Ishikawa (cell line): ENCODE data around the gene SMAD1.

Experiments
- CEBPB ChIP-seq: IDR thresholded peaks from 2 replicates; pipeline ENCODE4 v1.6.1; 2012
- CREB1 ChIP-seq: IDR thresholded peaks from 2 replicates; pipeline ENCODE4 v1.6.1; 2012; ENCODE audit warnings: low read depth
- EGR1 ChIP-seq: IDR thresholded peaks from 2 replicates; pipeline ENCODE4 v1.6.1; 2012
- EP300 ChIP-seq: IDR thresholded peaks from 2 replicates; pipeline ENCODE4 v1.6.1; 2012; ENCODE audit warnings: borderline replicate concordance
- FOXM1 ChIP-seq: IDR thresholded peaks from 2 replicates; pipeline ENCODE4 v1.6.1; 2012; ENCODE audit warnings: low read depth, borderline replicate concordance
- NFIC ChIP-seq: IDR thresholded peaks from 2 replicates; pipeline ENCODE4 v1.6.1; 2012
- RAD21 ChIP-seq: IDR thresholded peaks from 2 replicates; pipeline ENCODE4 v1.6.1; 2012; ENCODE audit warnings: low read depth
- TAF1 ChIP-seq: IDR thresholded peaks from 2 replicates; pipeline ENCODE4 v1.6.1; 2012; ENCODE audit warnings: low read depth, mild to moderate bottlenecking
- TCF12 ChIP-seq: IDR thresholded peaks from 2 replicates; pipeline ENCODE4 v1.6.1; 2012; ENCODE audit warnings: low read depth
- TEAD4 ChIP-seq: IDR thresholded peaks from 2 replicates; pipeline ENCODE4 v1.6.1; 2012
- YY1 ChIP-seq: IDR thresholded peaks from 2 replicates; pipeline ENCODE4 v1.6.1; 2012; ENCODE audit warnings: low read depth
- ZBTB7A ChIP-seq: IDR thresholded peaks from 2 replicates; pipeline ENCODE4 v1.6.1; 2012; ENCODE audit warnings: low read depth
- TF ChIP-seq, protein P1 (sequence below): IDR thresholded peaks from 2 replicates; pipeline ENCODE4 v1.6.1; 2012; ENCODE audit warnings: low read depth, mild to moderate bottlenecking
- TF ChIP-seq, protein P2 (sequence below): IDR thresholded peaks from 2 replicates; pipeline ENCODE4 v1.6.1; 2012
- TF ChIP-seq, protein P3 (sequence below): IDR thresholded peaks from 2 replicates; pipeline ENCODE4 v1.6.1; 2012

The SMAD1 gene

DNA sequence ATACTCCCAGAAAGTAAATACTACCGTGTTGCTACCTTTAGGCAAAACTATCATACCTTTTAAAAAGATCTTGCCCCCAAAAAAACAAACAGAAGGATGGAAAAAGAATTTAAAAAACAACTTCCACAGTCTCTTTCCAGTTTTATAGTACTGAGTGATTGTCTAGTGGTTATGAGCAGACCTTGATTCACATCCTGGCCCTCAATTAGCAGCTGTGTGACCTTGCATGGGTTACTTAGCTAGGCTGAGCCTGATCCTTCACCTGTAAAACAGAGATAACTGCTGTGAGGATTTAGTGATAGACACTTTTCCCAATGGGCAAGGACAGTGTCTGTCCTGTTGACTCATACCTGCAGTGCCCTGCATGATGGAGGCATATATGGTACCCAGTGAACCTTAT, 49.0 kb downstream of the SMAD1 start:
- TF ChIP-seq TEAD4 (no peak), EP300 (no peak), EGR1 (no peak), TAF1 (no peak), ZBTB7A (no peak), CEBPB (no peak), TCF12 (no peak), CREB1 (no peak), NFIC (no peak), YY1 (no peak), FOXM1 (no peak)
- TF ChIP-seq, protein P1, sequence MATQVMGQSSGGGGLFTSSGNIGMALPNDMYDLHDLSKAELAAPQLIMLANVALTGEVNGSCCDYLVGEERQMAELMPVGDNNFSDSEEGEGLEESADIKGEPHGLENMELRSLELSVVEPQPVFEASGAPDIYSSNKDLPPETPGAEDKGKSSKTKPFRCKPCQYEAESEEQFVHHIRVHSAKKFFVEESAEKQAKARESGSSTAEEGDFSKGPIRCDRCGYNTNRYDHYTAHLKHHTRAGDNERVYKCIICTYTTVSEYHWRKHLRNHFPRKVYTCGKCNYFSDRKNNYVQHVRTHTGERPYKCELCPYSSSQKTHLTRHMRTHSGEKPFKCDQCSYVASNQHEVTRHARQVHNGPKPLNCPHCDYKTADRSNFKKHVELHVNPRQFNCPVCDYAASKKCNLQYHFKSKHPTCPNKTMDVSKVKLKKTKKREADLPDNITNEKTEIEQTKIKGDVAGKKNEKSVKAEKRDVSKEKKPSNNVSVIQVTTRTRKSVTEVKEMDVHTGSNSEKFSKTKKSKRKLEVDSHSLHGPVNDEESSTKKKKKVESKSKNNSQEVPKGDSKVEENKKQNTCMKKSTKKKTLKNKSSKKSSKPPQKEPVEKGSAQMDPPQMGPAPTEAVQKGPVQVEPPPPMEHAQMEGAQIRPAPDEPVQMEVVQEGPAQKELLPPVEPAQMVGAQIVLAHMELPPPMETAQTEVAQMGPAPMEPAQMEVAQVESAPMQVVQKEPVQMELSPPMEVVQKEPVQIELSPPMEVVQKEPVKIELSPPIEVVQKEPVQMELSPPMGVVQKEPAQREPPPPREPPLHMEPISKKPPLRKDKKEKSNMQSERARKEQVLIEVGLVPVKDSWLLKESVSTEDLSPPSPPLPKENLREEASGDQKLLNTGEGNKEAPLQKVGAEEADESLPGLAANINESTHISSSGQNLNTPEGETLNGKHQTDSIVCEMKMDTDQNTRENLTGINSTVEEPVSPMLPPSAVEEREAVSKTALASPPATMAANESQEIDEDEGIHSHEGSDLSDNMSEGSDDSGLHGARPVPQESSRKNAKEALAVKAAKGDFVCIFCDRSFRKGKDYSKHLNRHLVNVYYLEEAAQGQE = no peak

DNA sequence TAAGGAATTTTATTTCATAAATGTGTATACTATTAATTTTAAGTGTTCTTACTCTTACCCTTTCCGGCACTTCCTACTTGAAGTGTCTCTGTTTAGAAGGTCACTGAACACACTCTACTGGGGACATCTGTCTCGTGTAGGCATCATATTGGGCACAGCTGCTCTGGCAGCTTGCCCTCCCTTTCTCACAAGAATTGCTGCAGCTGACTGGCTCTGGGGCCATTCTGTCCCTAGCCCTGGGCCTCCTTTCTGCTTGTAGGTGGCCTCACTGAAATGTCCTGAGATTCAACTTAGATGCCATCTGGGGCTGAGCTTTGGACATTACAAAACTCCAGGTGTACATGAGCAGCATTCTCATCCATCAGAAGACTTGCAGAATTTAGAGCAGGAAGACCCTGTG, 49.6 kb downstream of the SMAD1 start:
- TF ChIP-seq FOXM1 = no peak
- TF ChIP-seq EP300 = no peak
- no peak for TF ChIP-seq NFIC
- no peak for TF ChIP-seq TCF12
- TF ChIP-seq, protein P2, sequence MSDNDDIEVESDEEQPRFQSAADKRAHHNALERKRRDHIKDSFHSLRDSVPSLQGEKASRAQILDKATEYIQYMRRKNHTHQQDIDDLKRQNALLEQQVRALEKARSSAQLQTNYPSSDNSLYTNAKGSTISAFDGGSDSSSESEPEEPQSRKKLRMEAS = no peak
- TF ChIP-seq TAF1 = no peak
- no peak for TF ChIP-seq TEAD4
- no peak for TF ChIP-seq CEBPB
- TF ChIP-seq CREB1 = no peak
- no peak for TF ChIP-seq YY1
- TF ChIP-seq ZBTB7A = no peak

DNA sequence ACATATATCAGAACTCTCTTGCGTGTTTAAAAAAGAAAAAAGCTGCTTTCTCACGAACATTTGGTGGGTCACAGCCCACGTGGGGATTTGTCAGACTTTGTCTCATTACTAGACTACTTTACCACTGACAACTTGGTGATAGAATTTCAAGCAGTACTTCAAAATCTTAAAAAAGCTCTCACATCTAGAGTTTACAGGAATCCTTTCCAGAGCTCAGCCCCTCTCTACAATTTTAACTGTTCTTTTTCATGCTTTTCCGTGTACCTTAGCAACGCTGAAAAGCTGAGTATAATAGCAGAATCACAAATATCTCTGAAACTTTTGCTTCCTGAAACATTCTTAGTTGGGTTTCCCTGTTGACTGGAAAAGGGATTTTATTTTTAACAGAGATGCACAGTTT, 50.2 kb downstream of the SMAD1 start:
- TF ChIP-seq NFIC = no peak
- no peak for TF ChIP-seq CEBPB

DNA sequence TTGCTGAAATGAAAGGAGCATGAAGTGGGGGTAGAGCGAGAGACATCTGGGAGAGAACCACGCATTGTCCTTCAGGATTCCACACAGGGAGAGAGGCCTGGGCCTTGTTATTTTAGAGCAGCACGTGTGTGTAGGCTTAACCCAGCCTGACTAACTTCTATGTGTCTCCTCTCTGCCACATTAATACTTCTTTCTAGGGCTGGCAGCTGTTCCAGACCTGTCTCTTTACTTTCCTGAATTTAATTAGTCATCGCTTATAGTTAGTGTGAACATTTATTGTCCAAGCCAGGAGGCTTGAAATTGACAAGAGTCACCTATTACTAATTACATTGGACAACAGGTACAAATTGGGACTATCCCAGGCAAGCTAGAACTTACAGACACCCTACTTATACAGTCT, 51.3 kb downstream of the SMAD1 start:
- TF ChIP-seq YY1 (no peak), CEBPB (no peak), TEAD4 (no peak), CREB1 (no peak), FOXM1 (no peak), RAD21 (no peak), TCF12 (no peak), ZBTB7A (no peak), EP300 (no peak)
- TF ChIP-seq, protein P2 = no peak
- TF ChIP-seq, protein P1 = no peak

DNA sequence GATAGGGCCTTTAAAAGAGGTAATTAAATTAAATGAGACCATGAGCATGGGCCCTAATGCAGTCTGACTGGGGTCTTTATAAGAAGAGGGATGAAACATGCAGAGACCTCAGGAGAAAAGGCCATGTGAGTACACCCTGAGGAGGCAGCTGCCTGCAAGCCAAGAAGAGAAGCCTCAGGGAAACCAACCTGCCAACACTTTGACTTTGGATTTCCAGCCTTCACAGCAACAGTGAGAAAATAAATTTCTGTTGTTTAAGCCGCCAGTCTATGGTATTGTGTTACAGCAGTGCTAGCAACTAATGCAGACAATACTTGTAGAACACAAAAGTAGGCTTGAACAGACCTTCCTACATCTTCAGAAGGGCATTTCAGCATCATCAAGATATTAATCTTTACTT, 52.3 kb downstream of the SMAD1 start:
- TF ChIP-seq NFIC = no peak
- TF ChIP-seq, protein P2 = no peak
- TF ChIP-seq CREB1 = no peak
- TF ChIP-seq TEAD4 = no peak
- TF ChIP-seq EP300 = no peak
- TF ChIP-seq ZBTB7A = no peak
- TF ChIP-seq, protein P3, sequence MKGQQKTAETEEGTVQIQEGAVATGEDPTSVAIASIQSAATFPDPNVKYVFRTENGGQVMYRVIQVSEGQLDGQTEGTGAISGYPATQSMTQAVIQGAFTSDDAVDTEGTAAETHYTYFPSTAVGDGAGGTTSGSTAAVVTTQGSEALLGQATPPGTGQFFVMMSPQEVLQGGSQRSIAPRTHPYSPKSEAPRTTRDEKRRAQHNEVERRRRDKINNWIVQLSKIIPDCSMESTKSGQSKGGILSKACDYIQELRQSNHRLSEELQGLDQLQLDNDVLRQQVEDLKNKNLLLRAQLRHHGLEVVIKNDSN = no peak
- TF ChIP-seq TCF12 = no peak
- TF ChIP-seq YY1 = no peak
- no peak for TF ChIP-seq CEBPB
- TF ChIP-seq FOXM1 = no peak
- TF ChIP-seq RAD21 = no peak
- no peak for TF ChIP-seq TAF1
- TF ChIP-seq EGR1 = no peak
- TF ChIP-seq, protein P1 = no peak
